GM20000 (cell line): ENCODE results near the gene FRAS1.

ENCODE experiments used
- DNase-seq: peaks from one replicate; pipeline ENCODE4 v3.0.0; 2012; ENCODE audit warnings: low spot score
- TF ChIP-seq, protein P1 (sequence below): IDR thresholded peaks from 2 replicates; pipeline ENCODE4 v1.5.1; 2012; ENCODE audit warnings: mild to moderate bottlenecking, control low read depth; ENCODE audit errors: extremely low read depth, missing control alignments

FRAS1 gene

GRCh38 chr4:78510681-78511080 is 453.6 kb downstream of the FRAS1 start:
- TF ChIP-seq, protein P1, sequence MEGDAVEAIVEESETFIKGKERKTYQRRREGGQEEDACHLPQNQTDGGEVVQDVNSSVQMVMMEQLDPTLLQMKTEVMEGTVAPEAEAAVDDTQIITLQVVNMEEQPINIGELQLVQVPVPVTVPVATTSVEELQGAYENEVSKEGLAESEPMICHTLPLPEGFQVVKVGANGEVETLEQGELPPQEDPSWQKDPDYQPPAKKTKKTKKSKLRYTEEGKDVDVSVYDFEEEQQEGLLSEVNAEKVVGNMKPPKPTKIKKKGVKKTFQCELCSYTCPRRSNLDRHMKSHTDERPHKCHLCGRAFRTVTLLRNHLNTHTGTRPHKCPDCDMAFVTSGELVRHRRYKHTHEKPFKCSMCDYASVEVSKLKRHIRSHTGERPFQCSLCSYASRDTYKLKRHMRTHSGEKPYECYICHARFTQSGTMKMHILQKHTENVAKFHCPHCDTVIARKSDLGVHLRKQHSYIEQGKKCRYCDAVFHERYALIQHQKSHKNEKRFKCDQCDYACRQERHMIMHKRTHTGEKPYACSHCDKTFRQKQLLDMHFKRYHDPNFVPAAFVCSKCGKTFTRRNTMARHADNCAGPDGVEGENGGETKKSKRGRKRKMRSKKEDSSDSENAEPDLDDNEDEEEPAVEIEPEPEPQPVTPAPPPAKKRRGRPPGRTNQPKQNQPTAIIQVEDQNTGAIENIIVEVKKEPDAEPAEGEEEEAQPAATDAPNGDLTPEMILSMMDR = no peak

DNA sequence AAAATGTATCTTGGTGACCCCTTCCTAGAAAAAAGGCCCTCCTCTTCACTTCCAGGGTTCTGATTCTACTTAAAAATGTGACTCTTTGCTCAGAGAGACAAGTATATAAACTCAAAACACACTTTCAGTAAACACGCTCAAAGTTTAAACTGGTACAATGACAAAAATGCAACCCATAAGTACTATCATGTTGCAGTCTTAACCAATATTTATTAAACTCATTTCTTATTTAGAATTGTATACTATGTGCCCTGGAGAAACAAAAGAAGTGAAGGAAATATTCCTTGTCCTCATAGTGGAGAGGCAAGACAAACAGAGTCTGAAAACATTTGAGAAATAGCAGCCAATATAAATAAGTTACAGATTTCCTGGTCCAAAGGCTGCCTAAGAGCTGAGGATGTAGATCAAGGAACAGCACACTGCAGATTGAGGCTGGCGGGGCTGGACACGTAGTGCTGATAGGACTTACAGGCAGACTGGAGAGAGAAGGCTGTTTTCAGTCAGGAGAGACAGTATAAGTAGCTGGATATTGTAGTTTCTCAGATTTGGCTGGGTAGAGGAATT is 455.3 kb downstream of the FRAS1 start:
- no peak for DNase-seq
- TF ChIP-seq, protein P1 = no peak

More at GRCh38 chr4:78510681-78511080, 453.6 kb downstream of the FRAS1 start:
- no peak for DNase-seq

- TF ChIP-seq, protein P1 = no peak
- DNase-seq = no peak
These were observed 456.4 kb downstream of the FRAS1 start for GRCh38 chr4:78513411-78513975.

DNA sequence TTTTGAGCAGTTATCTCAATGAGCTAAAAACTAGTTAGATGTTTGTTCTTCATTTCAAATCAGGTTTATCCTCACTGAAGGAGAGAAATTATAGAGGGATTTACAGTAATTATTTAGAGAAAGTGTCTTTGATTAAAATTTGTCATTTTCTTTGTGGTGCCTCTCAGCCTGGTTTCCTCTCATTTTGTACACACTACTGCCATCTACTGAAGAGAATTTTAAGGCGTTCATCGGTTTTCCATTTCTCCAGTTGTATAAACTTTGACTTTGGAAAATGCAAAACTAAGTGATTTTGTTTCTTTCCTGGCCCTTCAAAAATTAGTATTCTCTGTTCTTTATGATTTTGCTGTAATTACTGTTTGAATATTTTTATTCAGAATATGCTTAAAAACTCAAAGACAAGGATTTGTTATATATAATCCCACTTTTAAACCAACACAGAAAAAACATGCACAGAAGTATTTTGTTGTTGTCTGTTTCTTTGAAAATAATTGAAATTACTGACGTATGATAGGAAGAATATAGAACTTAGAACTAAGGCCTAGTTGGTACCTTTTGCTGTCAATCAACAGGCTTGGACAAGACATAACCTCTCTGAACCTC is 460.0 kb downstream of the FRAS1 start:
- TF ChIP-seq, protein P1 = no peak
- no peak for DNase-seq

DNA sequence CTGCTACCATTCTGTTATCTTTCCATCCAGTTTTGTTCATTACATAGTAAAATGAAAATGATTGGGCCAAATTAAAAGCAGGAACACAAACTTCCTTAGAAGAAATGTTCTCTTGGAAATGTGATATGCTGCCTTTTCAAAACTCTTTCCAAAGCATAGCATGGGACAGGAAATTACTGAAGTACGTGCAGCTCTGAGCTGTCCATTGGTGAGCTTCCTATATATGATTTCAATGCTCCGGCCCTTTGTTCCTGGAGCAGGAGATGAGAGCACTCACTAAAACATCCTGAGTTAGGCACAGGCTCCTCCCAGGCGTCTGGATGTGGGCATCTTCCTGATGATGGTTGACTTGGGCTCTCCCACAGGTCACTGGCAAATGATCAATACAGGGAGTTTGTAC is 461.4 kb downstream of the FRAS1 start:
- DNase-seq = no peak
- TF ChIP-seq, protein P1 = no peak

DNA sequence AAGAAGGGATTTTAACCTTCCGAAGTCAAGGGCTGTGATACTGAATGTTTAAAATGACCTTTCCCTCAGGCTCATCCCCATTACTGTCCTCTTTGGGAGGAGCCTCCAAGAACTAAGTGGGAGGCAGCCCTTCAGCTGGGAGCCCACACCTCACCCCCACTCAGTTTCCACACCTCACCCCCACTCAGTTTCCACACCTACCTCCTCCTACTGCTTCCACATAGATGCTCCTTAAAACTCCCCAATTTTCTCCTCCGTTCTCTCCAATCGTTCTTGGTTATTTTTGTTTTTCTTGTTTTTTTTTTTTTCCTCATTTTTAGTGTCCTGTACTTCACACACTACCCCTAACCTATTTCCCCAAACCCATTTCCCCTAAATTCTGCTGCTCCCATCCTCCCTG is 462.8 kb downstream of the FRAS1 start:
- TF ChIP-seq, protein P1 = no peak
- DNase-seq = no peak

DNA sequence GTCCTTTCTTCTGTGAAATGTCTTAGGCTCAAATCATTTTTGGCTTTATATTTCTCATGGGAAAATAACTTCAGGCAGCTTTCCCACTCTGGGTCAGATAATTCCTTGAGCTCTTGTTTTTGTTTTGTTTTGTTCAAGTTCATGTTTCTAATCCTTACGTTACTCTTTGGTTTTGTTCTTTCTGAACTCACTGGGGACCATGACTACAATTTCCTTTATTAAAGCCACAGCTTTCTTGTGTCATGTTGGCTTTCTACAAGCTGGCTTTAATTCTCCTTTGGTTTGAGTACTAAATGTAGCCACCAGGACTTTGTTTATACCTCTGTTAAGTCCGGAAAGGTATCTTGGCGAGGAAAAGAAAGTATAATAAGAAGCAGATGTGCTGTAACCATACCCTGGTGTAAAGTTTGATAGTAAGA is 463.7 kb downstream of the FRAS1 start:
- TF ChIP-seq, protein P1 = no peak
- DNase-seq = no peak
